Iris pigment epithelial cell (primary cell): ENCODE data around the gene ANKRD28.
A peak's percentile ranks its signal among the peaks of the same experiment; 100 is the strongest.

Experiments used
- DNase-seq: peaks from one replicate; pipeline ENCODE4 v3.0.0-alpha.2; 2011; ENCODE audit warnings: low read depth

Gene ANKRD28

DNA sequence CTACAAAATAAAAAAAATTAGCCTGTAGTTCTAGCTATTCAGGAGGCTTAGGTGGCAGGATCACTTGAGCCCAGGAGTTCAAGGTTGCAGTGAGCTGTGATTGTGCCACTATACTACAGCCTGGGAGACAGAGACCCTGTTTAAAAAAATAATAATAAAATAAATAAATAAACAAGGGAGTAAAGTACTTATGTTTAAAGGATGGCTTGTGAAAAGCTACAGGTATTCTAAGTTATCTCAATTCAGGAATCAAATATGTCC is 74.2 kb downstream of the ANKRD28 start:
- DNase-seq, result no peak

DNA sequence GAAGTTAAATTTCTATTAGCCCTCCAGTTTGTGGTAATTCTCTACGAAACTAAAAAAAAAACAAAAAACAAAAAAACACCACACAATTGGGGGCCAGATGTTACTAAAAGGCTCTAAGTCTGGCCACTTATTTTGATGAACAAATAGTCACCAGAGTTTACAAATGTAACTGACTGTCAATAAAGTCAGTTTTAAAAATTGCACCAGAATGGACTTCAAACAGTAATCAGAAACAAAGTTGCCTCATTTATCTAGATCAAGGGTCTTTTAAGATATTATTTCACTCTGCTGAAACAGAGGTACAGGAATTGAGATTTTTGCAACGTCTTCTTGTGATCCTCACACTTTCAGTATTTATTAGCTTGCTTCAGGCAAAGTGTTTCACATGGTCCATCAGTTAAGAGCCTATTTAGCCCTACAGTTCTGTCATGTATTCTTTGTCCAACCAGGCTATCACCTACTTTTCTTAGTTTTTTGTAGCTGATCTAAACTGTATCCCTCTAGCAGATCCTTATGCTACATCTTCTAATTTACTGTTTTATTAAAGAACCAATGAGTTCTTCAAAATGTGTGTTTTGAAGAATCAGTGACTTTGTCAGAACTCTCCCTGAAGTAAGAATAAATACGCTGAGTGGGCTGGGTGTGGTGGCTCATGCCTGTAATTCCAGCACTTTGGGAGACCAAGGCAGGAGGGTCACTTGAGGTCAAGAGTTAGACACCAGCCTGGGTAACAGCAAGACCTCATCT is 74.7 kb downstream of the ANKRD28 start:
- no peak for DNase-seq

DNA sequence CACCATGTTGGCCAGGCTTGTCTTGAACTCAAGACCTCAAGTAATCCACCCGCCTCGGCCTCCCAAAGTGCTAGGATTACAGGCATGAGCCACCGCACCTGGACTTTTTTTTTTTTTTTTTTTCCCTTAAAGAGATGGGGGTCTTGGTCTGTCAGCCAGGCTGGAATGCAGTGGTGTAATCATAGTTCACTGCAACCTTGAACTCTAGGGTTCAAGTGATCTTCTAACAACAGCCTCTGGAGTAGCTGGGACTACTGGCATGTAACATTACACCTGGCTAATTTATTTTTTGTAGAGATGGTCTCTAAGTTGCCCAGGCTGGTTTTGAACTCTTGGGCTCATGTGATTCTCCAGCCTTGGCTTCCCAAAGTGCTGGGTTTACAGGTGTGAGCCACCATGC is 81.6 kb downstream of the ANKRD28 start:
- DNase-seq, result no peak

DNA sequence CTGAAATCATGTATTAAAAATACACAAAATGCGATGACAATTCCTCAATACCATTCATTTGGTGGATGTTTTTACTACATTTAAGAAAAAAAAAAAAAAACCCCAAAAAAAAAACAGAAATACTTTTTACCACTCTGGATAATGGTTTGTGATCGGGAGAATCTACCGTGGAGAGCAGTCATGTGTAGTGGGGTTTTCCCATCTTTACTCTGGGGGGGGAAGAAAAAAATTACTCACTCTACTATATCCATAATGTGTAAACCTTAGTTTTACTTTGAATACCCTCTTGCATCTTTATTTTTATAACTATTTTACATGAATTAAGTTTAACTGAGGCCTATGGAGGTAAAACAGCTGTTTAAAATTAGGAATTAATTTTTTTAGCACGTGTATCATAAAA is 83.3 kb downstream of the ANKRD28 start:
- DNase-seq, result no peak

DNA sequence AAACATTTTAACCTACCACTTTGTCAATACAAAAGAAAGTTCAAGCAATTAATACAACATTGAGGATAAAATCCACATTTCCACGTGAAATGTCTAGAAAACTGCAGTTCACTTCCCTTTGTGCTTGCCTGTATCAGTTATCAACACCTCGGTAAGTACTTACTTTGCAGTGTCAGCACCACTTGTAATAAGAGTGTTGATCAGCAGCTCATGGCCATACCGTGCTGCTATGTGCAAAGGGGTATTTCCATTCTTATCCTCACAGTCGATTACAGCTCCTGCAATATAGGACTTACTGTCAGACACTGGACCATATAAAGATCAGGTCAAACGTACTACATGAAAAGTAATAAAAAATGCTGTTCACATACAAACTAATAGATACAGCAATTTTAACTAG is 84.4 kb downstream of the ANKRD28 start:
- no peak for DNase-seq

DNA sequence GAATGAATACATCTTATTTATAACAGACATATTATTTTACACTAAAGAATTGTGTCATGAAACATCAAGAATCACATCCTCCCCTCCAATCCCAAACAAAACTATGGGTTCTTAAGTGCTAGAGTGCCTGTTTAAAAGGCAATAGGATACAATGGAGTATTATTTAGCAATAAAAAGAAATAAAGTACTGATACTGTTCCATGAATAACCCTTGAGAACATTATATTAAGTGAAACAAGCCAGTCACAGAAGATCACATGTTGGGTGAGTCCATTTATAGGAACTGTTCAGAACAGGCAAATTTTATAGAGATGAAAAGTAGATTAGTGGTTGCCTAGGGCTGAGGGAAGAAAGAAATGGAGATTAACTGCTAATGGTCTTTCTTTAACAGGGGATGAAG is 86.5 kb downstream of the ANKRD28 start:
- no peak for DNase-seq

DNA sequence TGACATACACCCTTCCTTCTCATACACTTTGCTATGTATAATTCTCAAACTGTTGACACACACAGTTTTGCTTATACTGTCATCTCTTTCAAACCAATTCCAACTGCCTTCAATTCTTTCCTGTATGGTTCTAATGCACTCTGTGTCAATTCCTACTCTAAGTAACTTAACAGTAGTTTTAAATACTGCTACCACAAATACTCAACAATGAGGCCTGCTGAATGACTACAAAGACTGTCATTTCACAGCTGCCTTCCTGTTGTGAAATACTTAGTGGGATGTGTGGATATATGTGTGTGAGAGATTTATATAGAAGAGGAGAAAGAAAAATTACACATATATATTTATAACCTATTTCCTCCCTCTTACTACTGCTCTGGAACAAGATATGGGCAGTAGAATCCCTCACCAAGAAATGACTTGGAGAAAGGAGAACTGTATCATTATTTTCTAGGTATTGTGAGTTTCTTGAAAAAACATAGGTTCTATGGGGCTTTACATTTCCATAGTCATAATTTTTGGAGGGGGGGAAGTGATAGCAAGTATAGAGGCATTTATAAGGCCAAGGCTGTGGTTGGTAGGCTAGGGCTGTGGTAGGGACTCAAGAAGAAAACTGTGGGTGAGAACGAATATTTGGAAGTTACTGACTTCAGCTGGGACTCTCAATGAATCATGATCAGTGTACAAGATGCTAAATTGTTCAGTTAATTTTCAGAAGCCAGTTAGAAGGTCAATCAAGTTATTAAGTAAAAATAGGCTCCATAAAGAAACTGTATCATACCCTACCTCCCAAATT is 88.7 kb downstream of the ANKRD28 start:
- DNase-seq, result peak; percentile 89

DNA sequence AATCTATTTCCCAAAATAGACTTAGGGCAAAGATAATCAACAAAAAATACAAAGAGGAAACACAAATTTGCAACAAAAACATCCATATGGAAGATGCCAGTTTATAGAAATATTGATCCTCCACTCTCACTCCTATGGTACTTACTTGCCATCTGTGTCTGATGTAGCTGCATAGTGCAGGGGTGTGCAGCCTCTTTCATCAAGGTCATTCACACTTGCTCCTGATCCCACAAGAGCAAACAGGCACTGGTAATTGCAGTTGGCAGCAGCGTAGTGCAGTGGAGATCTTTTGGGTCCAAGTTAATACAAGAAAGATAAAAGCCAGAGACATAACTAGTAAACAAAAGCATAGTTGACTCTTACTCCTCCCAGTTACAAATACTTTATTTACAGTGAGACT is 90.0 kb downstream of the ANKRD28 start:
- no peak for DNase-seq

DNA sequence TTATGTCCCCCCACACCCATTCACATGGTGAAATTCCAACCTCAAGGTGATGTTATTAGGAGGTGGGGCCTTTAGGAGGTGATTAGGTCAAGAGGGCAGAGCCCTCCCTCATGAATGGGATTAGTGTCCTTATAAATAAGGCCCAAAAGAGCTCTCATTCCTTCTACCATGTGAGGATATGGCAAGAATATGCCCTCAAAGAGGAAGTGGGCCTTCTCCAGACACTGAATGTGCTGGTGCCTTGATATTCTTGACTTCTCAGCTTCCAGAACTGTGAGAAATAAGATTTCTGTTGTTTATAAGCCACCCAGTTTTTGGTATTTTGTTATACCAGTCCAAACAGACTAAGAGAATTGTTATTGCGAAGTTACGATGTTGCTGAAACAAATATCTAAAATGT is 94.4 kb downstream of the ANKRD28 start:
- DNase-seq, result no peak

DNA sequence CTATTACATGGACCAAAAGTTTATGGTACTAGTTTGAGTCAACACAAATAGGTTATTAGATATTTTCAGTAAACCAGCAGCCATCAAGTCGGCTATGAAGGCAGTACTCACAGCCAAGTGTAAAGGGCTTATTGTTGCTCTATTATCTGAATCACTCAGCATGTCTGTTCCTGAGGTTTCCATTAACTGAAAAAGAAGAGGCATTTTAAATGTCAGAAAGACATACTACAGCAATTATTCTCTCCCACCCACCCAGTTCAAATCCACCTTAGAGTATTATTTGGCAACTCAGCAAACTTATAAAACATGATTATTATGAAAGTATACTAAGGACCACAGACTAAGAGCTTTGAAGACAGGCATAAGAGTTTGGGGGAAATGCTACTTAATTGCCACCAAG is 103.2 kb downstream of the ANKRD28 start:
- no peak for DNase-seq

DNA sequence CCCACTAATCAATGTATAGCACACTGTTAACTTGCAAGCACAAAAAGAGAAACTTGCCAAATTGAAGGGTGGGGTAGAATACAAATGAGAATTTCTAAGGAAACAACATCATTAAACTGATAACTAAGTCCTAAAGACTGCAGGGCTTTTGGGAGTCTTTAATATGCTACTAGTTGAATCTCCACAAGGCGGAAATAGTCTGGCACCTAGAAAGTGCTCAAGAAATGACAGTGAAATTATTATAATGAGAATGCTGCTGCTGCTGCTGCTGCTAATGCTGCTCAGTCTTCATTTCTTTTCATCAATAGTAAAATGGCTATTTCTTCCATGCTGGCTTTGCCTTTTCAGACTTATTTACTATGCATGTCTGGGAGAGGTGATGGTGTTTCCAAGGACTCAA is 104.4 kb downstream of the ANKRD28 start:
- peak; percentile 31 for DNase-seq

DNA sequence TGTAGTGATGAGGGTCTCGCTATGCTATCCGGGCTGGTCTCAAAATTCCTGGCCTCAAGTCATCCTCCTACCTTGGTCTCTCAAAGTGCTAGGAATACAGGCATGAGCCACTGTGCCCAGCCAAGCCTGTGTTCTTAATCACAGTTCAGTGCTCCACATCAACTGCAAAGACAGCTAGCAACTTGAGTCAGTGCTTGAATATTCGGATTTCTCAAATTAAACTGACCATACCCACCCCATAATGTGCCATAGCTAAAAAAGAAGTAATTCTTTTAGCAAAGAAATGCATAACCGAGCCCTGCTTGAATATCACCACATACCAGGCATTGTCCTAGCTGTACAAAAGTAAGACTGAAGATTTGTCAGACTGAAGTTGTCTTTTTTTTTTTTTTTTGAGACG is 107.0 kb downstream of the ANKRD28 start:
- DNase-seq, result no peak

DNA sequence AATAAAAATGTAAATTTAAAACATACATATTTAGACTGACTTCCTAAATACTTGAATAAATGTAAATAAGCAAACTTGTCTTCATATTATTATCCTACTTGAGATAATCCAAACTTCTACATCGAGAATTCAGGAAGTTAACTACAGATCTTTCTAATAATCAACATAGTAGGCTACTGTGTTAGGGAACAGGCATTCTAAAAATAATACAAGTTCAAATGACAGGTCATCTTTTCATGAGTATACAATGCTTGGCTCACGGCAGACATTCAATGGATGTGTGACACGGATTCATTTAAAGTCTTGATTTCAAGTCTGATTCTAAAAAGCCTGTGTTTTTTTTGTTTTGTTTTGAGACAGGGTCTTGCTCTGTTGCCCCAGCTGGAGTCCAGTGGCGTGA is 107.5 kb downstream of the ANKRD28 start:
- DNase-seq, result no peak

DNA sequence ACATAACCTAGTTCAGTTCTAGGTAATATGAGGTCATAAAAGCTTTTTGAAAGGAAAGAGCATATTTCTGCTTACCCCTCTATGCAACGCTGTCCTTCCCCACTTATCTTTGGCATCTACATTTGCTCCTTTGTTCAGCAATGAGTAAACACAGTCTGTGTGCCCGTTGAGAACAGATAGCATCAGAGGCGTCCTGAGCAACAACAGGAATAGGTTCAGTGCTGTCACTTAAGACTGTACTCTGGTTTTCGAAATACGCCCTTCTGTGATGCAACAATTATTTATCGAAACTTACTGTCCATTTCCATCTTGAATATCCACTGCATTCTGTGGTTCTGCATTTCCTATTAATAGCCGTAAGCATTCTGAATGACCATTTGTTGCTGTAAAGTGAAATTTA is 111.9 kb downstream of the ANKRD28 start:
- peak; percentile 30 for DNase-seq

DNA sequence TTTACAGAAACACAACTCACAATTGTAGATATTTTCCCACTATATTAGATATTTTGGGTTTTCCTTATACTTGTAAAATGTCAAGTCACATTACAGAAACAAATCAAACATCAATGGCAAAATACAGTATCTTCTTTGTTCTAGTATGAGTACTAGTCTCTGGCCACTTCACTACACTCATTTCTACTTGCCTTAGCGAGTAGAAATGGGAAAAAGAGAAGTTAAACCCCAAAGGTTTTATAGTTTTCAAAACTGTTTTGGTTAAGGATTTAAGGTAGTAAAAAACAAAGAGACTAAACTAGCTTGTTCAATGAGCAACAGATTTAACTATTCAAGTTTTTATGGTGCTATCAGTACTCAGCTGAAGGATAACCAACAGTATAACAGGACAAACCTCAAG is 114.5 kb downstream of the ANKRD28 start:
- DNase-seq, result no peak

DNA sequence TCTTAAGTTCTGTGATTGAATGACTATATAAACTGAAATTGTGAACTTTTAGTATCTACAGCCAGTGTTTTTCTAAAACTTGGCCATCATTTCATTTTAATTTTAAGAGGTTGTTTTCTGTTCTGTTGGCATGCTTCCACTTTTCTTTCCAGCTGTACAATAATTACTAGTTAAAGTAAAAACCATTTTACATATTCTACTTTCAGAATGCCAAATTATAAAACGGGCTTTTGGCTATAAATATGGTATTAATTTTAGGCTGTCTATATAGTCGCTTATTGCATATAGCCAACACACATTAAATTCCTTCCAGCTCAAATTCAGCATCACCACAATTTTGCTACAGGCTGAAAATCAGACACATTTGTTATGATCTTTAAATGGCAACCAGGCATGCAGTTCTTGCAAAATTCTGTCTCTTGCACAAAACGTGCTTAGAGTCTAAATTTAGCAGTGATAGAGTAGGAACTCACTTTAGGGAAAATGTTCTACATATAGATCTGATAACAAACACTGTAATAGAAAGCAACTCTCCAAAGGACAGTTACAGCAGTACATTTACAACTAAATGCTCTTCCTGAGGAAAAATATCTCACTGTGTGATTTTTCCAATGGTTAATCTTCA is 115.1 kb downstream of the ANKRD28 start:
- DNase-seq, result peak; percentile 65

DNA sequence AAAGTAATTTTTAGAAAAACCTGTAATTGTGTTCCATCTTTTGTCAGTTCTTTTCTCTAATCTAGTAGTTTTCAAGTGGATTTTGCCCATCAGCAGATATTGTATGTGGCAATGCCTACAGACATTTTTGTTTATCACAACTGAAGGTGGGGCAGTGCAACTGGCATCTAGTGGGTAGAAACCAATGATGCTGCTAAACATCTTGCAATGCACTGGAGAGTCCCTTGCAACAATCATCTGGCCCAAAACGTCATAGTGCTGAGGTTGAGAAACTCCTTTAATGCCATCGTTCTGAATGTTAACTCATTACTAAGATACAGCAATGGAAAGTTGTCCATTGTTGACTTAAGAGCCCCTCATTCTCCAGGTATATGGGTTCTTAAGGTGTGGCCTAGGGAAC is 116.1 kb downstream of the ANKRD28 start:
- DNase-seq, result no peak

DNA sequence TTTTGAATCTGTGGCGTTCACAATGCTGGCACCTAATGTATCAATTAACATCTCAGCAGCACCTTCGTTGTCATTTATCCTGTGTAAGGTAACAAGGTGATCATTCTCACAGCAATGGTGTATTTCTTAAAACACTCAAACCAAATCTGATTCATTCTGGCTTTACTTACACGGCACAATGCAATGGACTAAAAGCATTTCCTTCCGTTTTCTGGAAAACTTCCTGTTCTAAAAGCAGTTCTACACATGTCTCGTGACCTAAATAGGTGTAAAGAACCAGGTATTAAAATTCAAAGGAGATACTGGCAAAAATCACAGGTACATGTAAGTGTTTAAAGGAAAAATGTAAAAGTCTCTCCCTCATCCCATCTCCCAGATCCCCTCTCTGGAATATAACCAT is 118.5 kb downstream of the ANKRD28 start:
- DNase-seq, result no peak

DNA sequence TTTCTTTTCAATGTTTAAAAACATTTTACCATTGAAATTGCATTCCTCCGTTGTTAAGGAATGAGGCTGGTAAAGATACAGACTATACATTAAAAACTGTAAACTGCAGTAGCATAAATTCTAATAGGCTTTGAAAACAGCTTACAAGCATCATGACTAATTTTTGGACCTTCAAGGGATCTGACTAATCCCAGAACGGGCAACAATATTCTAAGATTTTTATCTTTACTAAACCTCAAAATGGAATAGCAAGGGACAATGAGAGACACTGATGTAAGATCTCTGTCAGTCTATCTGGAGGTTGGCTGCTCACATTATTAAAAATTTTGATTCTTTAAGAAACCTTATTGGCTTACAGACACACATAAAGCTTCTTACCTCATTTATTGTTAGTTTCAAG is 121.5 kb downstream of the ANKRD28 start:
- peak; percentile 24 for DNase-seq

DNA sequence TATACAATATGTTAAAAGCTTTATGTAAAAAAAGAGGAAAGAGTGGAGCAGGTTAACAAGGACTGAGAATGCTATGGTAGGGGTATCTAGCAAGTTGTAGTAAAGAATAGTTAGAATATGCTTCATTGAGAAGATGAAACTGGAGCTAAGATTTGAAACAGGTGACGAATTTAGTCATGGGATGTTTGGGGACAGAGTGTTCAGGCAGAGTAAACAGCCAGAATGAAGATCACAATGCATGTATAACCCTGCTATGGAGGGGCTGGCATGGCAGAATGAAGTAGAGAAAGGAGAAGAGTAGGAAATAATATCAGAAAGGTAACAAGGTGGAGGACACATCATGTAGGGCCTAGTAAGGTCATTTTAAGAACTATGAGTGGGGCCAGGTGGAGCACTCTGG is 124.2 kb downstream of the ANKRD28 start:
- DNase-seq, result no peak

DNA sequence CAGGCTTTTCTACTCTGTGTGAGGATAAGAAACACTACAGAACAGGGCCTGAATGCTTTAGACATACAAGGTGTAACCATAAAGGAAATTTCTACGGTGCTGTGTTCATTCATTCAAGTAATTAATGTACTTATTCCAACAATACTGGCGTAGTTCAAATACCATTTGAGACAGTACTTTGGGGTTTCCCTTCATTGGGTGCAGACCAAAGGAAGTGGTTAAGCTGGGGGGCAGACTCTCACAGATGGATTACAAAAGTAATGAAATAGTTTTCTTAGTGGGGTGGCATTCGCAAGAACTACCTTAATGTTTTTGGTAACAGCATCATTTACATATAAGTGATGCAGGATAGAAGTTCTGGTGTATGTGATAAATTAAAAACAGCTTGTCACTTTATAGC is 130.3 kb downstream of the ANKRD28 start:
- no peak for DNase-seq

DNA sequence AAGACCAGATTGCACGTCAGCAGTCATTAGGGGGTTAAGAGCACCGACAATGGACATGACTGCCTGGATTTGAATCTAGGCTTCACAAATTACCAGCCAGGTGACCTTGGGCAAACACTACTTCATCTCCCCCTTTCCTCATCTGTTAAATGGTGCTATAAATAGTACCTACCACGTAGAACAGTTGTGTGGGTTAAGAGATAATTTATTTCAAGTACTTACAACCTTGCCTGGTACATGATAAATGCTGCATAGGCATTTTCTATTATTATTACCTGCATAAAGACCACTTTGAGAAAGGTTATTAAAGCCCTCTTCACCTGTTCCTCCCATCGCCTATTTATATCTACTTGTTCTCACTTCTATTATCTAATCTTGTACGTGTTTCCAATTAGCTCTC is 131.5 kb downstream of the ANKRD28 start:
- no peak for DNase-seq

DNA sequence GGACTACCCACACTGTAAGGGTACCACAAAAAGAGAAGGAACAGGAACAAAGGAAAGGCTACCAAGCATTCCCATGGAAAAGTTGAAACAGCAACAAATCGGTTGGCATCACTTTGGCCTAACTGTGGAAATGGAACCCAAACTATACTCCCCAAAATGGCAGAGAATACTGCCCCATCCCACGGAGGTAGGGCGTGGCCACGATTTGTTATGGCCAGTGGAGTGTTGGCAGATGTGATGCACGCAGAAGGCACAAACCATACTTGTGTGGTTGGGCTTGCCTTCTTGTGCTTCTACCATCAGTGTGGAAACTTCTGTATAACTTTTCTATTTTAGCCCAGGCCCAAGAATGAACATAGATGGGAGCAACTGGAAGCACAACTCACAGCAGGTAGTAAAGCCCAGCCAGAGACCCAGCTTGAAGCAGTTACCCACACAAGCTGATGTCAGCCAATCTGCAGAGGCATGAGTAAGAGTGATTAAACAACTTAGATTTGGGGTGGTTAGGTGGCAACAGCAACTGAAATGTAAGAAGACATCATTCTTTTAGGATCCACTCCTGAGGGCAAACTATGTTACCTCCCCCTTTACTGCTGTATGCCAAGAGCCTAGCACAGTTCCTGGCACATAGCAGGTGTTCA is 132.1 kb downstream of the ANKRD28 start:
- no peak for DNase-seq
